Spinal cord (tissue), 10 donors: ENCODE results near the gene ARL3. TPM values are rescaled to one million over a fixed set of nuclear protein-coding genes. Genes with fewer than 3 reads are reported as not detected.

Source experiments
- DNase-seq, 6 donors: peaks; one replicate each; pipeline versions ENCODE4 v3.0.0 to v3.0.0-alpha.2; 2013 to 2015; ENCODE audit warnings: low spot score in 6 of 6, low read depth in 4 of 6
- H3K27ac ChIP-seq: one replicate; pipeline ENCODE4 v1.5.1; 2013; ENCODE audit warnings: low read depth, low read length, control low read depth
- H3K27me3 ChIP-seq: one replicate; pipeline ENCODE4 v1.6.1; 2013; ENCODE audit warnings: low read length; ENCODE audit not compliant: control insufficient read depth, insufficient read depth
- H3K36me3 ChIP-seq: one replicate; pipeline ENCODE4 v1.6.1; 2013; ENCODE audit warnings: low read length; ENCODE audit not compliant: control insufficient read depth, insufficient read depth
- H3K4me1 ChIP-seq: one replicate; pipeline ENCODE4 v1.6.1; 2013; ENCODE audit warnings: low read length; ENCODE audit not compliant: control insufficient read depth, insufficient read depth
- H3K4me3 ChIP-seq: one replicate; pipeline ENCODE4 v1.5.1; 2013; ENCODE audit warnings: low read depth, low read length, control low read depth
- H3K9me3 ChIP-seq: one replicate; pipeline ENCODE4 v1.6.1; 2013; ENCODE audit warnings: low read length; ENCODE audit not compliant: control insufficient read depth, insufficient read depth
- WGBS: methylation state at CpG from one replicate; pipeline ENCODE4 v1.1.5; 2013; ENCODE audit warnings: missing lambda C conversion rate; ENCODE audit not compliant: insufficient coverage; 5-methylcytosine and 5-hydroxymethylcytosine counted together
- polyA plus RNA-seq, 2 donors: library from polyadenylated mRNA; unstranded; fragments of 120-200 nt; gene quantifications; one replicate each; pipeline ENCODE4 v1.2.1, GENCODE V29; 2013; ENCODE audit not compliant: insufficient read length in 2 of 2
- total RNA-seq, 2 donors: library from RNA; depleted of rRNA in 1 of 2; stranded (reverse); fragments of 120-200 nt in 1 of 2; fragments of >200 nt in 1 of 2; gene quantifications; one replicate each; pipeline versions ENCODE4 v1.2.3 to v1.2.4, GENCODE V29; 2013 to 2014
- donor health status: healthy.

ARL3 gene
- total and polyA plus RNA-seq, 4 donors = 22.6 to 61.1 (median 40.6) TPM

DNA sequence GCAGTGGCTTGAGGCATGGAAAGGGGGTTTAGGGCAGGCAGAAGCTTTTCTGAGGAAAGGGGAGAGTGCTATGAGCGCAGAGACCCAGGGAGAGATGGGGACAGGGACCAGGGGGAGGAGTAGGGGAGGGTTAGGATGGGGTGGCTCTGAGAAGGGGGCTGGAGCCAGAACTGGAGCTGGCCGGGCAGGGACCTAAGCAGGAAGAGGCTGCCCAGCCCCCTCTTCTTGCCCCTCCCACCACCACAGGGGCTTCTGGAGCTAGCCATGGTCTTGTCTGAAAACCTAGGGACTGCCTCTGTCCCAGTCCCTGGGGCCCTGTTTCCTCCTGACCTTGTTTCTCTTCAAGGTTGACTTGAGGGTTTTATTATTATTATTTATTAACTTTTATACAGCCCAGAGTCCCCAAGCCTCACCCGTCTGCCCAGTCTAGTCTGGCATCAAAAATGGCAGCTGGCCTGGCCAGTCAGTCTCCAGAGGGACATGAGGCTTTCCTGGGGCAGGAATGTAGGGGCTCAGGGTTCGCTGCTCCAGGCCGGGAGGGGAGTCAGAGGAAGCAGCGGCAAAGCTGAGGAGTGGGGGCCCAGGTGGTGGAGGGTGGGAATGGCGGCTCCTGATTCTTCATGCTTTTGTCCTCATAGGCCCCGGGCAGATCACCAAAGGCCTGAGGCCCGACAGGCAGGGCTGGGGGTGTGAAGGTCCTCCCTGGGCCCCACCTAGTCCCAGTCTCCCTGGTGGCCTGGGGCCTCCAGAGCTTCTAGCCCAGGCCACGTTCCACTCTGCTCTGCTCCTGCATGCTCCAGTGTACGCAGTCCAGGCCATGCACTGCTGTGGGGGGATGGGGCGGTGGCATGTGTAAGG lies 64.2 kb downstream of the ARL3 start:
- peaks cover 87% of the 10 kb centered on the region for H3K36me3 ChIP-seq

DNA sequence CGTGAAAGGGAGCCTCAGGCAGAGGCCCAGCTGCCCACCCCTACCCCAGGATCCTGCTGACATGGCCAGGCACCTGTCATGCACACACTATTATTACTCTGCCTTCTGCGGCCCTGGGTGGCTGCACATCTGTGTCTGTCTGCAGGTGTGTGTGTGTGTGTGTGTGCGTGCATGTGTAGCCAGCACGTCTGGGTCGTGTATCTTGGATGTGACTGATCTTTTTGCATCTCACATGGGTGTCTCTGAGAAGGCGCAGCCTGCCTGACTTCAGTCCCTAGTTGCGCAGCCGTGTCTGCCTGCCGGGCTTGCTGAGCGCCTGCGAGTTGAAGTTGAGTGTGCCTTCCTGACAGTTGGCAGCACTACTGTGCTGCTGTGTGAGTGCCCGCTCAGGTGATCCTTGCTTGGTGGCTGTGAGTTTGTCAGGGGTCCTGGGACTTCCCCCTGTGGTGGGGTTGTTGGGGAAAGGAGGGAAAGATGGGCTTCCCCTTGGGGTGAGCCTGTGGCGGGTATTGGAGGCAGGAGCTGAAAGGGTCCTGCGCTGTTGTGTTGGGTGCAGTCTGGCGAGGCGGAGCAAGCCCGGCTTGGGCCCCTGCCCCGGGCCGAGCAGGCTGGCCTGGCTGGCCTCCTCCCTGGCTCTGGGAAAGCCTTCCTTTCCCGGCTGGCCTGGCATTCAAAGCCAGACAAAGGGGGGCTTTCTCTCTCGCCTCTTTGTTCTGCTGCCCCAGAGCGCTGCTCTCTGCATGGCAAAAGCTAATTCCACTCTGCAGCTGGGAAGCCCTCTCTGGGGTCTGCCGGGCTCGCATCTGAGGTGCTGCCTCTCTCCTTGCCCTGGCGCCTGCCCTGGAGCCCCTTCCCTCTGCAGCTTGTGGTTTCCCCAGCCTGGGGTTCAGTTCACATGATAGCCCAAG lies 65.1 kb downstream of the ARL3 start:
- peak overlapping the region; percentile 98 for H3K27ac ChIP-seq
- peaks cover 75% of the 10 kb centered on the region for H3K4me1 ChIP-seq
- DNase-seq = peak in 2 of 6 donors; percentile 82 to 87
- no peaks in the 10 kb centered on the region for H3K9me3 ChIP-seq
- WGBS = 10% methylated on average over 24 of the region's 25 CpGs
- H3K4me3 ChIP-seq = peak overlapping the region; percentile 82
- H3K27me3 ChIP-seq = no peaks in the 10 kb centered on the region
- H3K36me3 ChIP-seq = peaks cover 78% of the 10 kb centered on the region

More for the DNA sequence above, 64.2 kb downstream of the ARL3 start:
- peak overlapping the region; percentile 82 for H3K4me3 ChIP-seq
- H3K27ac ChIP-seq = peak overlapping the region; percentile 98
- WGBS = 27% methylated on average over 10 of the region's 12 CpGs
- H3K4me1 ChIP-seq = peaks cover 81% of the 10 kb centered on the region
- no peak for DNase-seq
- no peaks in the 10 kb centered on the region for H3K9me3 ChIP-seq
- no peaks in the 10 kb centered on the region for H3K27me3 ChIP-seq

DNA sequence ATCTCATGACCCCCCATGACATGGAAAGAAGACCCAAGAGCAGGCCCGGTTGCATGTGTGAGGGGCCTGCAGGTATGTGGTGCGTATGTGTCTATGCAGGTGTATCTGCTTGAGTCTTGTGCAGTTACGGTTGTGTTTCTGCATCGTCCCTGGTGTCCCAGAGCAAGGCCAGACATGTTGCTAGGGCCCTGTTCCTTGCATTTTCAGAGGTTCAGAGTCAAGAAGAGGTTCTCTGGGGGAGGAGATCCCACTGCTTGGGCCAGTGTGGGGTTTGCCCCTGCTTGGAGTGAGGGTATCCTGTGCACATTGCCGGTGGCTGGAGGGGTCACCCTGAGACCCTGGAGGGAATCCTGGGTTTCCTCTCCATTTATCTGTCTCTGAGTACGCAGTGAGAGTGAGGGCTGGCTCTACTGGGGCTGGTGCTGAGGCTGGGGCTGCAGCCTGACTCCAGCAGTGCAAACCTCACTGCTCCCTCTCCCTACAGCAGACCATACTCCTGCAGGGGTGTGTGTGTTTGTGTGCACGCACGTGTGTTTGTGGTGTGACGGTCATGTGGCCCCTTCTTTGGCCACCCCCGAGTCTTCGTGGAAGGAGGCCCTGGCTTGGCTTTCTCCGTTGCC lies 65.8 kb downstream of the ARL3 start:
- WGBS = 26% methylated on average over 8 of the region's 12 CpGs
- Histone ChIP-seq H3K27ac (peak overlapping the region; percentile 98), H3K9me3 (no peaks in the 10 kb centered on the region), H3K27me3 (no peaks in the 10 kb centered on the region), H3K4me3 (peak overlapping the region; percentile 82), H3K36me3 (peaks cover 72% of the 10 kb centered on the region), H3K4me1 (peaks cover 75% of the 10 kb centered on the region)
- DNase-seq = no peak

DNA sequence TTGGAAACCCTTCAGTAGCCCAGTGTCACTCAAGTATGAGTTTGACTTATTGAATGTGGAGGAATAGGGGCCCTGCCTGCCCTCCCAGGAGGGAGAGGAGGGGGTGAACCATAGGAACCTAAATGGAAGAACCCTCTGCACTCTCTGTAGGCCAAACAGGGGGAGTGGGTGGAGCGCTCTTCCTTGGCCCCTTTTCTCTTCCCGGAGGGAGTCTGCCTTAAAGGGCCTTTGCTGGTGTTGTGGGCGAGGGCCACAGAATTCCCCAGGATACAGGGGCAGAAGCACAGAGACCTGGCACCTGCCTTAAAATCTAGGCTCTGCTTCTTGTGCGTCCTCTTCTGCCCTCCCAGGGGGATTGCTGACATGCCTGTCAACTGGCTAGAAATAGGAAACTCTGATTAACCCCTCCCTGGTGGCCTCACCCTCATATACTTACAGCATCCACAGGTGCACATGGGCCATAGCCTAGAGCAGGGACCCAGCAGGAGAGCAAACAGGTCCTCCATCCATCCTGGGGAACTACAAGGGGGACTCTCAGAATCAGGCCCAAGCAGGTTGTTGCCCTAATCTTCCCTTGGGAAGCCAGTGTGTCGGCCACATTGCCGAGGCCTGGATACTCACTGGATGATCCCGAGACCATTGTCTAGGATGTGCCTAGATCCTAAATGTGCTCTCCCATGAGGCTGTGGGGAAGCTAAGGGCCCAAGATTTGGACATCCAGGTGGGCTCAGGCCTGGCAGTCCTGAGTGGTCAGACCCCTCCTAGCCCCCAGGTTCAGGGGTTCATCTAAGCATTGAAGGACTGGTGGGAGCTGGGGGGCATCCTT lies 66.5 kb downstream of the ARL3 start:
- H3K9me3 ChIP-seq = no peaks in the 10 kb centered on the region
- no peak for DNase-seq
- H3K4me1 ChIP-seq = peaks cover 69% of the 10 kb centered on the region
- peaks cover 65% of the 10 kb centered on the region for H3K36me3 ChIP-seq
- H3K27ac ChIP-seq = peak overlapping the region; percentile 98
- H3K4me3 ChIP-seq = peak overlapping the region; percentile 82
- WGBS = 17% methylated on average over 7 of the region's 7 CpGs
- no peaks in the 10 kb centered on the region for H3K27me3 ChIP-seq

DNA sequence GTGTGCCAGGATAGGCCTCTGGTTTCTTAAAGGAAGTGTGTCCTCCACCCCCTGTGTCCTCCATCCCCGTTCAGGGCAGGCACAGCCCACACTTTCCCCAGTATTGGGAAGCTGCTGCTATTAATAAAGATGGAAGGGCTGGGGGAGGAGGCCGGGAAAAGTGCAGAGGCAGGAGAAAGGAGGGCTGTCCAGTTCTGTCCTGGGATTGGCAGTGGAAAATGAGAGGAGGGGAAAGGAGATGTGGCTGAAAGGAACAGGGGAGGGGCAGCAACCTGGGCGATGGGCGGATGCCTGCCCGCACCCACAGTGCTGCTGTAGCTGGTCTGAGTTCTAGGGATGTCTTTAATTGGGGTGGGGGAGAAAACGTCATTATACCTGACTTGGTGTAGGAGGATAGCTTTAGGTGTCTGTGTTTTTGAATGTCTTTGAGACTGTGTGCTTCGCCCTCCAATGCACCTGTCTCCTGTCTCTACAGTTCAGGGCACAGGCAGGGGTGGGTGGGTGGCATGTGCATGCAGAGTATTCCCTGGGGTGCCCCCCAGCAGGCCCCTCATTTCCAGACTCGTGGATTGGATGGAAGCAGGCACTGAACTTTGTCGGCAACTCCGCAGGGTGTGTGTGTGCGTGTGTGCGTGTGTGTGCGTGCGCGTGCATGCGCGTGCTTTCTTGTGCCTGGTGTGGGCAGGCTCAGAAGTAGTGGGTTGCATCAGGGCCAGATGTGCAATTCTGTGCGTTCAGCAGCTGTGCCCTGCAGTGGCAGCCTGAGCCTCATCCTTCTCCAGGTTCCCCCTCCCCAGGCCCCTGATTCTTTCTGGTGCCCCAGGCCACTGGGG lies 67.4 kb downstream of the ARL3 start:
- Histone ChIP-seq H3K9me3 (no peaks in the 10 kb centered on the region), H3K4me1 (peaks cover 61% of the 10 kb centered on the region), H3K36me3 (peaks cover 57% of the 10 kb centered on the region), H3K27me3 (no peaks in the 10 kb centered on the region), H3K27ac (peak overlapping the region; percentile 98), H3K4me3 (peak overlapping the region; percentile 82)
- peak in 2 of 6 donors; percentile 67 to 80 for DNase-seq
- WGBS = 10% methylated on average over 8 of the region's 18 CpGs

DNA sequence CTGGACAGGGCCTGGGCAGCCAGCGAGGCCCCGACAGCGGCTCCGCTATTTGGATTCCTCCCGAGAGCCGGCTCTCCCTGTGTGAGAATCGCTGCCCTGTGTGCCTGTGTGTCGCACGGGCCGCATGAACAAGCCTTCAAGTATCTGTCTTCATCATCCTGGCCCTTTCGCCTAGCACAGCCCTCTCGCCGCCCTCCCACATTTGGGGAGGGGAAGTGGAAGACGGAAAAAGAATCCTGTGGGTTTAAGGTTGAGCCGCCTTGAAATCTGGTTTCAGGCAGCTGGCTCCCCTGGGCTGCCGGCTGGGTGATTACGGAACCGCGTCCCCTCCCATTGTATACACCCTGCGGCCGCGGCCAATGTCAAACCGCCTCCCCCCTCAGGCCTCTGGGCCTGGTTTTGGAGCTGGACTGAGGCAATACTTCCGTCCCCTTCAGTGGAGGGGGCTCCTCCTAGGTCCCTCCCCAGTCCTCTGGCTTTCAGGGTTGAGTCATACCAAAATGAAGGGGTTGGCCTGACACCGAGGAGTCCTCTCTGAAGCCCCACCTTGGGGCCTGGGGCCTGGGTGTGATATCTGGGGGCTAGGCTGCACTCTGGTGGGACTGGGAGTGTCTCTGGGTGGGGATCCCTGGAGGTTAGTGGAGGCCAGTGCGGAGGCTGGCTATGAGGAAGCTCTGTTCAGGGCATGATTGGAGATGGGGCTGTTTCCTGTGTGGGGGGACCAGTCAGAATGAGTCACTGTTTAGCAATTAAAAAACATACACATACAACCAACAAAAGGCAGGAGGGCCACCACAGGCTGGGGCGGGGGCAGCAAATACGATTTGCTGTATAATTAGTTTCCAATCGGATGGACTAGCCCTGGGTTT lies 68.2 kb downstream of the ARL3 start:
- DNase-seq = peak in 2 of 6 donors; percentile 77 to 78
- Histone ChIP-seq H3K36me3 (peaks cover 48% of the 10 kb centered on the region), H3K27me3 (no peaks in the 10 kb centered on the region), H3K4me3 (peak overlapping the region; percentile 82), H3K27ac (peak overlapping the region; percentile 98), H3K4me1 (peaks cover 52% of the 10 kb centered on the region), H3K9me3 (no peaks in the 10 kb centered on the region)
- under 1% methylated on average over 17 of the region's 29 CpGs for WGBS

DNA sequence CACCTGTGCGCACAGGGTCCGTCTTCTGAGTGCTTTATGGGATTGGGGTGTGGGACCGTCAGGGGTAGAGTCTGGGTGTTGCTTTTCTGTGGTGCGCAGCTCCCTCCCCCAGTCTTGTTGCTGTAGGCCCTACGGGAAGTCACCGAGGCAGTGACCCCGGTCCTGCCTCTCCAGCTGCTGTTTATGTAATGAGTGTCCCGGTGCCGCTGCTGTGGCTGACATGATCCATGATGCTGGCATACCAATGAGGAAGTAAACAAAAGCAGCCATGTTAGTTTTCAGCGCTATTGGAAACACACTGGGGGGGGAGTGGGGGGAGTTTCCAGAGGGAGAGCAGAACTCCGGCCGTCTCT lies 68.8 kb downstream of the ARL3 start:
- peak overlapping the region; percentile 98 for H3K27ac ChIP-seq
- H3K9me3 ChIP-seq = no peaks in the 10 kb centered on the region
- peaks cover 42% of the 10 kb centered on the region for H3K36me3 ChIP-seq
- peaks cover 46% of the 10 kb centered on the region for H3K4me1 ChIP-seq
- peak in 2 of 6 donors; percentile 84 to 85 for DNase-seq
- no peaks in the 10 kb centered on the region for H3K27me3 ChIP-seq
- WGBS = 0% methylated on average over 12 of the region's 12 CpGs
- peak overlapping the region; percentile 82 for H3K4me3 ChIP-seq
